ENCODE data around the gene METTL9. TPM values are rescaled to one million over a fixed set of nuclear protein-coding genes. Genes with fewer than 3 reads are reported as not detected.
"Not testable (repeated sequence)": the region's sequence is repeated elsewhere in the genome, so short reads cannot be mapped to it uniquely, and the experiment has no call there.

METTL9 gene
- total RNA-seq, 2 experiments from 2014 or later = 120 to 121 TPM

DNA sequence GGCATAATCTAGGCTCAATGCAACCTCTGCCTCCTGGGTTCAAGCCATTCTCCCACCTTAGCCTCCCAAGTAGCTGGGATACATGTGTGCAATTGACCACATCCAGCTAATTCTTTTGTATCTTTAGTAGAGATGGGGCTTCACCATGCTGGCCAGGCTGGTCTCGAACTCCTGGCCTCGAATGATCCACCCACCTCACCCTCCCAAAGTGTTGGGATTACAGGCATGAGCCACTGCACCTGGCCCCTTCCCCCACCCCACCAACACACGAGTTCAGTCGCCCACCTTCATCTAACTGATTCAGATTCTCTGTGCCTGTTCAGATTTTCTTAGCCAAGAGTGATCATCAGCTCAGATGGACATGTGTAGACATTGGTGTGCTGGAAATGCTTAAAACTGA is 25.0 kb upstream of the METTL9 start:
- no peaks in the 10 kb centered on the region for H3K79me2 ChIP-seq (ENCODE audit: insufficient read depth, low read depth, low read length)
- DNase-seq (ENCODE audit: low spot score) = no peak
- ChIA-PET CTCF (ENCODE audit: unreplicated experiment) (no interaction called here), POLR2A (interaction anchor here (0.7 kb wide), 3 partner anchors 68 to 1097 kb away, joined by 3 to 4 read pairs (median 4); no protein-coding TSS in a partner anchor)
- H3K4me2 ChIP-seq (ENCODE audit: low read length) = no peak overlapping the region
- no peaks in the 10 kb centered on the region for H3K9me2 ChIP-seq (ENCODE audit: insufficient read depth, low read length)
- H3K4me3 ChIP-seq (ENCODE audit: low read depth, low read length, poor library complexity, severe bottlenecking) = no peak overlapping the region
- H3K36me3 ChIP-seq (ENCODE audit: insufficient read depth, low read length) = no peaks in the 10 kb centered on the region
- intact Hi-C loops (cut with micrococcal nuclease; ENCODE audit: unreplicated experiment) = loop anchor here (10.0 kb wide), 1 partner anchor 820 kb away; no protein-coding TSS in a partner anchor
- H2AFZ ChIP-seq (ENCODE audit: low read length) = no peak overlapping the region
- H4K20me1 ChIP-seq (ENCODE audit: insufficient read depth, low read length) = no peaks in the 10 kb centered on the region
- no peak for TF ChIP-seq EZH2phosphoT487 (IDR thresholded peaks at IDR 0.05; ENCODE audit: borderline replicate concordance, low read depth, low read length)
- TF ChIP-seq, protein P1, sequence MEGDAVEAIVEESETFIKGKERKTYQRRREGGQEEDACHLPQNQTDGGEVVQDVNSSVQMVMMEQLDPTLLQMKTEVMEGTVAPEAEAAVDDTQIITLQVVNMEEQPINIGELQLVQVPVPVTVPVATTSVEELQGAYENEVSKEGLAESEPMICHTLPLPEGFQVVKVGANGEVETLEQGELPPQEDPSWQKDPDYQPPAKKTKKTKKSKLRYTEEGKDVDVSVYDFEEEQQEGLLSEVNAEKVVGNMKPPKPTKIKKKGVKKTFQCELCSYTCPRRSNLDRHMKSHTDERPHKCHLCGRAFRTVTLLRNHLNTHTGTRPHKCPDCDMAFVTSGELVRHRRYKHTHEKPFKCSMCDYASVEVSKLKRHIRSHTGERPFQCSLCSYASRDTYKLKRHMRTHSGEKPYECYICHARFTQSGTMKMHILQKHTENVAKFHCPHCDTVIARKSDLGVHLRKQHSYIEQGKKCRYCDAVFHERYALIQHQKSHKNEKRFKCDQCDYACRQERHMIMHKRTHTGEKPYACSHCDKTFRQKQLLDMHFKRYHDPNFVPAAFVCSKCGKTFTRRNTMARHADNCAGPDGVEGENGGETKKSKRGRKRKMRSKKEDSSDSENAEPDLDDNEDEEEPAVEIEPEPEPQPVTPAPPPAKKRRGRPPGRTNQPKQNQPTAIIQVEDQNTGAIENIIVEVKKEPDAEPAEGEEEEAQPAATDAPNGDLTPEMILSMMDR (conservative IDR thresholded peaks at IDR 0.05; ENCODE audit: low read length) = no peak
- H3K9me3 ChIP-seq (ENCODE audit: low read length) = no peaks in the 10 kb centered on the region
- BruUV-seq (replicated peaks) = no TSS peak
- peaks cover 4% of the 10 kb centered on the region for H3K4me1 ChIP-seq (ENCODE audit: insufficient read depth, low read length, poor library complexity, severe bottlenecking)
- no peak overlapping the region for H3K27ac ChIP-seq (ENCODE audit: low read depth, low read length, poor library complexity, severe bottlenecking)

- CTCF ChIA-PET (ENCODE audit: unreplicated experiment) = not testable (repeated sequence)
Measured at GRCh38 chr16:21576323-21576722, 23.1 kb upstream of the METTL9 start.

DNA sequence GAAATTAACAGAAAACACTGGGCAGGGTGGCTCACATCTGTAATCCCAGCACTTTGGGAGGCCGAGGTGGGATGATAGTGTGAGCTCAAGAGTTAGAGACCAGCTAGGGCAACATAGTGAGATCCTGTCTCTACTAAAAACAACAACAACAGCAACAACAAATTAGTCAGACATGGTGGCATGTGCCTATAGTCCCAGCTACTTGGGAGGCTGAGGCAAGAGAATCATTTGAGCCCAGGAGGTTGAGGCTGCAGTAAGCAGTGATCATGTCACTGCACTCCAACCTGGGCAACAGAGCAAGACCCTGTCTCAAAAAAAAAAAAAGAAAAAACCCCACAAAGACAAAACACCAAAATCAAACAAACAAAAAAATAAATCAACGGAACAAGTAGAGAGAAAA is 21.9 kb upstream of the METTL9 start:
- H3K4me1 ChIP-seq (ENCODE audit: insufficient read depth, low read length, poor library complexity, severe bottlenecking); H3K9me2 ChIP-seq (ENCODE audit: insufficient read depth, low read length); H3K9me3 ChIP-seq (ENCODE audit: low read length); H3K36me3 ChIP-seq (ENCODE audit: insufficient read depth, low read length); CTCF ChIA-PET (ENCODE audit: unreplicated experiment); H3K79me2 ChIP-seq (ENCODE audit: insufficient read depth, low read depth, low read length); BruUV-seq (replicated peaks); DNase-seq (ENCODE audit: low spot score); H2AFZ ChIP-seq (ENCODE audit: low read length); H4K20me1 ChIP-seq (ENCODE audit: insufficient read depth, low read length); H3K4me2 ChIP-seq (ENCODE audit: low read length); H3K27ac ChIP-seq (ENCODE audit: low read depth, low read length, poor library complexity, severe bottlenecking); H3K4me3 ChIP-seq (ENCODE audit: low read depth, low read length, poor library complexity, severe bottlenecking): not testable (repeated sequence)
- POLR2A ChIA-PET = interaction anchor here (1.2 kb wide), 1 partner anchor 1004 kb away, joined by 3 read pairs; no protein-coding TSS in a partner anchor
- intact Hi-C loops (cut with micrococcal nuclease; ENCODE audit: unreplicated experiment) = loop anchor here (10.0 kb wide), 1 partner anchor 817 kb away; no protein-coding TSS in a partner anchor

More at GRCh38 chr16:21576323-21576722, 23.1 kb upstream of the METTL9 start:
- H3K79me2 ChIP-seq (ENCODE audit: insufficient read depth, low read depth, low read length); H3K4me1 ChIP-seq (ENCODE audit: insufficient read depth, low read length, poor library complexity, severe bottlenecking); BruUV-seq (replicated peaks); H3K36me3 ChIP-seq (ENCODE audit: insufficient read depth, low read length); H3K4me3 ChIP-seq (ENCODE audit: low read depth, low read length, poor library complexity, severe bottlenecking); H2AFZ ChIP-seq (ENCODE audit: low read length); H3K4me2 ChIP-seq (ENCODE audit: low read length); H3K27ac ChIP-seq (ENCODE audit: low read depth, low read length, poor library complexity, severe bottlenecking); DNase-seq (ENCODE audit: low spot score); H3K9me2 ChIP-seq (ENCODE audit: insufficient read depth, low read length); H3K9me3 ChIP-seq (ENCODE audit: low read length); H4K20me1 ChIP-seq (ENCODE audit: insufficient read depth, low read length): not testable (repeated sequence)
- intact Hi-C loops (cut with micrococcal nuclease; ENCODE audit: unreplicated experiment) = loop anchor here (10.0 kb wide), 1 partner anchor 818 kb away; no protein-coding TSS in a partner anchor
- POLR2A ChIA-PET = interaction anchor here (1.2 kb wide), 1 partner anchor 1005 kb away, joined by 3 read pairs; no protein-coding TSS in a partner anchor

DNA sequence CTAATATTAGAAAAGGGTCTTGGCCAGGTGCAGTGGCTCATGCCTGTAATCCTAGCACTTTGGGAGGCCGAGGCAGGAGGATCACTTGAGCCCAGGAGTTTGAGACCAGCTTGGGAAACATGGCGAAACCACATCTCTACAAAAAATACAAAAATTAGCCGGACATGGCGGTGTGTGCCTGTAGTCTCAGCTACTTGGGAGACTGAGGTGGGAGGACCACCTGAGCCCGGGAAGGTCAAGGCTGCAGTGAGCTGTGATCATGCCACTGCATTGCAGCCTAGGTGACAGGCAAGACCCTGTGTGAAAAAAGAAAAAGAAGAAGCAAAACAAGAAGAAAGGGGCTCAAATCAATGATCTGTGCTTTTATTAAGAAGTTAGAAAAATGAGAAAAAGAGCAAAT is 21.1 kb upstream of the METTL9 start:
- H3K36me3 ChIP-seq (ENCODE audit: insufficient read depth, low read length); H2AFZ ChIP-seq (ENCODE audit: low read length); H3K4me2 ChIP-seq (ENCODE audit: low read length); H3K4me1 ChIP-seq (ENCODE audit: insufficient read depth, low read length, poor library complexity, severe bottlenecking); H3K27ac ChIP-seq (ENCODE audit: low read depth, low read length, poor library complexity, severe bottlenecking); DNase-seq (ENCODE audit: low spot score); H3K4me3 ChIP-seq (ENCODE audit: low read depth, low read length, poor library complexity, severe bottlenecking); H3K9me2 ChIP-seq (ENCODE audit: insufficient read depth, low read length); H3K9me3 ChIP-seq (ENCODE audit: low read length); H3K79me2 ChIP-seq (ENCODE audit: insufficient read depth, low read depth, low read length); H4K20me1 ChIP-seq (ENCODE audit: insufficient read depth, low read length); POLR2A ChIA-PET; CTCF ChIA-PET (ENCODE audit: unreplicated experiment); BruUV-seq (replicated peaks): not testable (repeated sequence)
- intact Hi-C loops (cut with micrococcal nuclease; ENCODE audit: unreplicated experiment) = loop anchor here (10.0 kb wide), 1 partner anchor 816 kb away; no protein-coding TSS in a partner anchor

- H2AFZ ChIP-seq (ENCODE audit: low read length); H3K27ac ChIP-seq (ENCODE audit: low read depth, low read length, poor library complexity, severe bottlenecking); H3K4me2 ChIP-seq (ENCODE audit: low read length); H4K20me1 ChIP-seq (ENCODE audit: insufficient read depth, low read length); H3K4me3 ChIP-seq (ENCODE audit: low read depth, low read length, poor library complexity, severe bottlenecking); H3K9me3 ChIP-seq (ENCODE audit: low read length); BruUV-seq (replicated peaks); H3K36me3 ChIP-seq (ENCODE audit: insufficient read depth, low read length); POLR2A ChIA-PET; intact Hi-C loops (cut with micrococcal nuclease; ENCODE audit: unreplicated experiment); H3K9me2 ChIP-seq (ENCODE audit: insufficient read depth, low read length); CTCF ChIA-PET (ENCODE audit: unreplicated experiment); DNase-seq (ENCODE audit: low spot score); H3K79me2 ChIP-seq (ENCODE audit: insufficient read depth, low read depth, low read length): not testable (repeated sequence)
- peaks cover 13% of the 10 kb centered on the region for H3K4me1 ChIP-seq (ENCODE audit: insufficient read depth, low read length, poor library complexity, severe bottlenecking)
Measured at GRCh38 chr16:21580131-21580530, 19.2 kb upstream of the METTL9 start.
